ENCODE data around the gene ERC1.

Gene ERC1

GRCh38 chr12:1077036-1077803 lies 86.2 kb downstream of the ERC1 start:
- Histone ChIP-seq H3K4me3 (ENCODE audit: low read depth in 1 of 2, low read length in 1 of 2) (no peak overlapping the region), H3K4me1 (ENCODE audit: control insufficient read depth in 1 of 2, insufficient read depth in 1 of 2, low read depth in 1 of 2, low read length in 1 of 2) (no peaks in the 10 kb centered on the region), H3K9me3 (no peaks in the 10 kb centered on the region), H3K27me3 (no peaks in the 10 kb centered on the region), H3K27ac (no peak overlapping the region), H3K36me3 (no peaks in the 10 kb centered on the region)
- TF ChIP-seq CTCF (IDR thresholded peaks at IDR 0.05): no peak

GRCh38 chr12:1078002-1078401 lies 87.0 kb downstream of the ERC1 start:
- Histone ChIP-seq H3K27ac (no peak overlapping the region), H3K36me3 (no peaks in the 10 kb centered on the region), H3K4me3 (ENCODE audit: low read depth in 1 of 2, low read length in 1 of 2) (no peak overlapping the region), H3K4me1 (ENCODE audit: control insufficient read depth in 1 of 2, insufficient read depth in 1 of 2, low read depth in 1 of 2, low read length in 1 of 2) (no peaks in the 10 kb centered on the region), H3K9me3 (no peaks in the 10 kb centered on the region), H3K27me3 (no peaks in the 10 kb centered on the region)
- no peak for TF ChIP-seq CTCF (IDR thresholded peaks at IDR 0.05)

GRCh38 chr12:1080520-1081223 lies 89.6 kb downstream of the ERC1 start:
- Histone ChIP-seq H3K4me3 (ENCODE audit: low read depth in 1 of 2, low read length in 1 of 2) (no peak overlapping the region), H3K4me1 (ENCODE audit: control insufficient read depth in 1 of 2, insufficient read depth in 1 of 2, low read depth in 1 of 2, low read length in 1 of 2) (no peaks in the 10 kb centered on the region), H3K27me3 (no peaks in the 10 kb centered on the region), H3K27ac (no peak overlapping the region), H3K36me3 (no peaks in the 10 kb centered on the region), H3K9me3 (no peaks in the 10 kb centered on the region)
- TF ChIP-seq CTCF (IDR thresholded peaks at IDR 0.05): no peak

- Histone ChIP-seq H3K4me1 (ENCODE audit: control insufficient read depth in 1 of 2, insufficient read depth in 1 of 2, low read depth in 1 of 2, low read length in 1 of 2) (no peaks in the 10 kb centered on the region), H3K27ac (no peak overlapping the region), H3K36me3 (no peaks in the 10 kb centered on the region), H3K9me3 (no peaks in the 10 kb centered on the region), H3K4me3 (ENCODE audit: low read depth in 1 of 2, low read length in 1 of 2) (no peak overlapping the region), H3K27me3 (no peaks in the 10 kb centered on the region)
- TF ChIP-seq CTCF (IDR thresholded peaks at IDR 0.05): no peak
These were observed 92.3 kb downstream of the ERC1 start for GRCh38 chr12:1083151-1083888.

GRCh38 chr12:1083889-1084262 lies 92.9 kb downstream of the ERC1 start:
- H3K36me3 ChIP-seq: no peaks in the 10 kb centered on the region
- no peak for TF ChIP-seq CTCF (IDR thresholded peaks at IDR 0.05)
- H3K4me3 ChIP-seq (ENCODE audit: low read depth in 1 of 2, low read length in 1 of 2): no peak overlapping the region
- H3K27ac ChIP-seq: no peak overlapping the region
- no peaks in the 10 kb centered on the region for H3K9me3 ChIP-seq
- H3K27me3 ChIP-seq: no peaks in the 10 kb centered on the region
- no peaks in the 10 kb centered on the region for H3K4me1 ChIP-seq (ENCODE audit: control insufficient read depth in 1 of 2, insufficient read depth in 1 of 2, low read depth in 1 of 2, low read length in 1 of 2)
